Endometrium (tissue), 2 donors: Measurements from ENCODE around the gene TSPAN32.
A peak's percentile ranks its signal among the peaks of the same experiment; 100 is the strongest.

Source experiments
- FAIRE-seq: peaks from 2 replicates; lab custom pipeline; 2012; peaks lifted over from hg19 to GRCh38; lab: Jason Lieb, UNC
- donor health status: control.
- donor health status: control.

Gene TSPAN32

DNA sequence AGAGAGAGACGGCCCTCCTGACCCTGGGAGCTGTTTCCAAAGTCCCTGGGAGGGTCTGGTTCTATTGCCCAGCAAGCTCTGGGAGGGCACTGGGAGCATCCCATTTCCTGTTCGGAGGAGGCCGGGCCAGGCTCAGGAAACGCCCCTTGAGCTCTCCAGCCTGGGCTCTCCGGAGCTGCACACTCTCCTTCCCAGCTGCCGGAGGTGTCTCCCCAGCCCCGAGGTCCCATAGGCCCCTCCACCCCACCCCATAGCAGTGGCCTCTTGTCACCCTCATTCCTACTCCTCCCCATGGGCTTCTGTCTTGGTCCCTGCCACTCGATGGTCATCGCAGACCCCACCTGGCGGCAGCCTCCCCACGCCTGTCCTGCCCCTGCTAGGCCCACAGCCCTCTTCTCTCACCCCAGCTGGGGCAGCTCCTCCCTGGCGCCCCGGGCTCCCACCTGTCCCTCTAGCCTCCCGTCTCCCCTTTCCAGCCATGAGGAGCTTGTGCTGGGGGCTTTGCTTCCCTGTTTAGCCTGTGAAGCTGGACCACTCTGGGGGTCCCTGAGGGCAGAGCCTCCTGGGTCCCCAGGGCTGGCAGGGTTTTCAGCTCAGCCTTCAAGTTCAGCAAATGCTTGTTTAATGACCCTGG is 2.8 kb downstream of the TSPAN32 start:
- no peak for FAIRE-seq

DNA sequence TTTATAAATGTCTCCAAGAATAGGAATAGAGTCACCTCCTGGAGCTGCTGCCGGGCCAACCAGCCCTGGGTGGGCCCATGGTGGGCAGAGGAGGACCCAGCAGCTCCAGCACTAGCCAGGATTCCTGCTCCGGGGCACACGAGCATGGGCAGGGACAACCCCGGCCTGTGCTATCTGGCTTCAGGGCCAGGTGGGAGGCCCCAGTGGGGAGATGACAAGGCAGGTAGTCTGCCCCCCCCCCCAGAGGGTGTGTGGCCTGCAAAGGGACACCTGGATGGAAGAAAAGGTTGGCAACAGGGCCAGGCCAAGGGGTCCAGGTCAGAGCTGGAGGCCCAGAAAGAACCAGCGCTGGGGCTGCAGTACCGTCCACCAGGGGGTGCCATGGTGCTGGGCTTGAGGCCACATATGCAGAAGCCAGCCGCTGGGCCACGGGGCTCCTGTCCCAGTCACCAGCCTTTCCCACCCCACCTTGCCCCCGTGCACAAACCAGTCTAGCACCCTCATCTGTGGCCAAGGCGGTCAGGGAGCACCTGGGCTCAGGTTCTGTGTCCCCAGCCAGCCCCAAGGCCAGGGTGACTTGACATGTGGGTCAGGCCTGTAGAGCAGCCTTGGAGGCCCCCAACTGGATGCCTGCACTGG is 3.4 kb downstream of the TSPAN32 start:
- FAIRE-seq = no peak

DNA sequence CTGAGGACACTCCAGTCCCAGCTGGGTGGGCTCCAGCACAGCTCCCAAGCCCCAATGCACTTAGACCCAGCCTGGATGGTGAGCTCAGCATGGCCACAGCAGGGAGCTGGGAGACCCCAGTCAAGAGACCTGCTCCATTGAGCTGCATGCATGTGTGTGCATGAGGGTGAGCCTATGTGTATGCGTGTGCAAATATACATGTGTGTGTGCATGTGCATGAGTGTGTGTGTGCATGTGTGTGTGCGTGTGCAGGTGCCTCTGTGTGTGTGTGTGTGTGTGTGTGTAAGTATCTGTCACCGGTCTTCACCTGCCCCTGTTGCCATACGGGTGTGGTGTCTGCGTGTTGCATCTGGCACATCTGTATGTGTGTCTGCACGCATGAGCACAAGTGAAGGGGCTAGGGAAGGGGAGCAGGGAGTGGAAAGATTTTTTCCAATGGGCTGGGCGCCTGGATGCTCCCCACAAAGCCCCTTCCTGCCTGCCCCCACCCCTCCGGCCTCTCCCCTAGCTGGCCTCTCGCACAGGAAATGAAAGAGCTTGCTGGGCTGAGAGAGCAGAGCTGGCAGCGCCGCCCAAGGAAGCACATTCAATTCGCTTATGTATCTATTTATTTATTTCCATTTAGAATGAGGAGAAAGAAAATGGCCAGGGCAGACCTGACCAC is 4.1 kb downstream of the TSPAN32 start:
- FAIRE-seq = no peak

DNA sequence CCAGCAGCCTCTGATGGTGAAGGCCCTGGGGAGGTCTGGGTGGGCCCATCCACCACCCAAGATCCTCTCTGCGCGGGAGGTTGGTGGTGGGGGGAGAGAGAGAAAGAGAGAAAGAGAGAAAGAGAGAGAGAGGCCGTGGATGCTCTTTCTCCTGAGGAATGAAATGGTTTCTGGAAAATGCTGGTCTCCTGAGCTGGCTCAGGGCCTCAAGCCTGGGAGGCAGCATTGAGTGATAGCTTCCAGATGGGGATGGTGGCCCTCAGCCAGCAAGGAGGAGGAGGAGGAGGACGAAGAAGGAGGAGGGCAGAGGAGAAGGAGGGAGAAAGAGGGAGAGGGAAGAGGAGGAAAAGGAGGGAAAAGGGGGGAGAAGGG is 4.6 kb downstream of the TSPAN32 start:
- peak; percentile 67 for FAIRE-seq

DNA sequence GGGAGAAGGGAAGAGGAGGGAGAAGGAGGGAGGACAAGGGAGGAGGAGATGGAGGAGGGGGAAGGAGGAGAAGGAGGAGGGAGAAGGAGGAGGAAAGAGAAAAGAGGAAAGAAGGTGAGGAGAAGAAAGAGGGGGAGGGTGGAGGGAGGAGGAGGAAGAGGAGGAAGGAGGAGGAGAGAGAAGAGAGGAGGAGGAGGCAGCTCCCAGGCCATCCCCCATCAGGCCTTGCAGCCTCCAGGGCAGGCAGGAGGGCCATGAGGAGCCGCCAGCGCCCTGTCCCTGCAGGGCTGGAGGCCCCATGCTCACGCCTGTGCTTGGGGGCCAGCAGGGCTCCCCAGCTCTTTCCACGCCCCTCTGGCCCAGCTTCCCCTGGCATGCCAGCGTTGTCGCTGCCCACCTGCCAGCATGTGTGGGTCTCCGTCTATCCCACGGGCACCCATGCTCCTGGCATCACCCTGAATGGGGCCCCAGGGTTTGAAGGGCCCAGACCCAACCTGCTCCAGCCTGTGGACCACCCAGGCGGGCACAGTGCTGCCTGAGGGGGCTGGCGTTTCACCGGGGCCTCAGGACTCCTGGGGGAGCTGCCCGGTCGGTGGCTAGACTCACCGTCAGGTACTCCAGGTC is 5.2 kb downstream of the TSPAN32 start:
- no peak for FAIRE-seq

DNA sequence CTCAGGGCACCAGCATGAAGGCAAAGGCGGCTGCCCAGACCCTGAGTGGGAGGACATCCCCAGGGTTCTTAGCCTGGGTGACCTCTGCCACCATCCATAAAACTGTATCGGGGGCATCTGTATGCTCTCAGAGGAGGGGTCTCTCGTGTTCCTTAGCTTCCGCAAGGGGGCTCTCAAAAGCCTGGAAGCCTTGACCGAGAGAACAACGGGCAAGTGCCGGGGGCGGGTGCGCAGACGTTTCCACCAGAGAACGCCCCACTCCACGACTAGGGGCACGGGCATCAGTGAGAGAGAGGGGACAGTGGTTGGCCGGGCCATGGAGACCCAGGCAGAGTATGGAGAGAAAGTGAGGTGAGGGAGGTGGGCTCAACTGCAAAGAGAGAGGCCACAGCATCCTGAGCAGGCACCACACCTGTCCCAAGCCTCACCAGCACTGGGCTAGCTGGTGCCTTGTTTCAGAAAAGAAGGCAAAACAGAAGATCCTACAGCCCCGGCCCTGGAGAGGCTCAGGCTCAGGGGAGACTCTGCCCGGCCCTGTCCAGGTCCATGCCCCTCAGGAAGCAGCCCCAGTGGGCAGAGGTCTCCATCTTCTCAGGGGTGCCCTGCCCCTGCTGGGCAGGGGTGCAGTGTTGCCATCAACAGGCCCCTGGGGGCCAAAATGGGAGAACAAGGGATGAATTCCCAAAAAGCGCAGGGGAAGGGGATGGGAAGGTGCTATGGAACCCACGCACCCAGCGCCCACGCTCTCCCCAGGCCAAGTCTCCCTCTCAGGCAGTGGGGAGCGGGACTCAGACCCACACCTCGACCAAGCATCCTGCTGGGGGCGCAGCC is 5.9 kb downstream of the TSPAN32 start:
- no peak for FAIRE-seq

DNA sequence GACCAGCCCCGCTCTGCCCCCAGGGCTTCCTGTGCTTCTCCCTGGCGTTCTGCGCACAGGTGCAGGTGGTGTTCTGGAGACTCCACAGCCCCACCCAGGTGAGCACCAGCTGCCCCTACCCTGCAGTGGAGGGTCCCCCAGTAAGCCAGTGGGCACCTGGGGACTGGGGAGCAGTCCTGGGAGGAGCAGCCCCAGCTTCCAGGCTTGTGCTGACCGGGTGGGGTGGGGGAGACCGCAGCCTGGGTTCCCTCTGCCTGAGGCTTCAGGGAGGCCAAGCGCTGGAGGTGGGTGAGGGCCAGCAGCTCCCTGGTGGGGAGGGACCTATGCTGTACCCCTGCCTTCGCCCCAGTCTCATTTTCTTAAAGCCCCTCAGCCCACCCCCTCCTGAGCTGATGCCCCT is 6.9 kb downstream of the TSPAN32 start:
- FAIRE-seq = no peak

DNA sequence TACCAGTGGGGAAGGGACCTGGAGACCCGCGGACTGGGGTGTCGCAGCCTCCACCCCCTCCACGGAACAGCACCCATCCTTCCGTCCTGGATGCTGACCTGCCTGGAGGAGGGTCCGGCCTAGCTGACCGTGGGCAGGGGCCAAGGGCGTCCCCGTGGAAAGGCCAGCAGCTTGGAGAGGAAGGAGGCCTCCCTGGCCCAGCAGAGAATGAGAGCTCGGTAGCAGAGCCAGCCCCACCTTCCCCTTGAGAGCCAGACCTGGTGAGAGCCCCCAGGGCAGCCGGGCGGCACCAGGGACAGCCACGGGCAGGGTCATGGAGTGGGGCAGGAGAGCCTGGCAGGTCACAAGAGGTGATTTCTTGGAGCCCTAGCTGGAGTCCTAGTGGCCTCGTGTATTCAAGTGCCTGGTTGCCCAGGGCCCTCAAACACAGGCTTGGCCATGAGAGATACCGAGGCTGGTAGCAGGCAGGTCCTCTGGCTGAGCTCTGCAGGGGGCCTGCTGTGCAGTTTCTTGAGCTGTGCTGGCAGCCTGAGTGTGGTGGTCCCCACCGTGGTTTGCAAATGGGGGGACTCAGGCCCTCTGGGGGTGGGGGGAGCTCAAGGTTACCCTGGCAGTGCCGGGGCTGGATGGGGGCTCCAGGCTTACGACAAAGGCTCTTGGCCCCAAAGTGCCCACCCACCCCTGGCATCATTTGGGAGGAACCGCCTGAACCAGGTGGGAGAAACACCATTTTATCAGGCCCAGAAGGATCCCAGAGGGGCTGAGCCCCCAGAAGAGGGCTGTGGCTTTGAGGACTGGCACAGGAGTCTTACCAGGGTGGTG is 7.6 kb downstream of the TSPAN32 start:
- FAIRE-seq = no peak

DNA sequence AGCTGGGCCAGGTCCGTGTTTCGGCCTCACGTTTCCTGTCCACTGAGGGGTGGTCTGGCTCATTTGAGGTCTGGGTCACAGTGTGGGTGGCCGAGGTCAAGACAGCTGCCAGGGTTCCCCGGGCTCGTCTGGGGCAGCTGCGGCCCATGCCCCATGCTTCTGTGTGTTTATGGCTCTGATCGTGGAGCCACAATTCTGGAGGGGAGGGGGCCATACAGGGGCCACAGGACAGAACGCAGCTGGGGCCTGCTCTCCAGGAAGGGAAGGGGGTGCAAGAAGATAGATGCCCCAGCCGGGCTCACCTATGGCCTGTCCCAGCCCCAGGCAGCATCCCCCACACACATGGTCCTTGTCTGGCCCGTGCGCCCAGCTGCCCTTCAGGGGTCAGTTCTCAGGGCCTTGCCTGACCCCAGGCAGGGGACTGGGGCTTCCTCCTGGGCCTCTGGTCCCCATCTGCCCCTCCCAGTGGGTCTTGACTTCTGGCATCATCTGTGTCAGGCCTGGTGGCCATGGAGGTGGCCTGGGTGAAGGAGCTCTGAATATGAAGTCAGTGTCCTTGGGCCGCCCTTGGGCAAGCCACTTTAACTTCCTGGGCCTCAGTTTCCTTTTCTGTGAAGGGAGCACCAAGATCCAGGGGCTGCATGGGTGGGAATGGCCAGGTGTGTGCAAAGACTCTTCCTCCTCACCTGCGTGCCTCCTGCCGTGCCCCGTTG is 8.4 kb downstream of the TSPAN32 start:
- no peak for FAIRE-seq

DNA sequence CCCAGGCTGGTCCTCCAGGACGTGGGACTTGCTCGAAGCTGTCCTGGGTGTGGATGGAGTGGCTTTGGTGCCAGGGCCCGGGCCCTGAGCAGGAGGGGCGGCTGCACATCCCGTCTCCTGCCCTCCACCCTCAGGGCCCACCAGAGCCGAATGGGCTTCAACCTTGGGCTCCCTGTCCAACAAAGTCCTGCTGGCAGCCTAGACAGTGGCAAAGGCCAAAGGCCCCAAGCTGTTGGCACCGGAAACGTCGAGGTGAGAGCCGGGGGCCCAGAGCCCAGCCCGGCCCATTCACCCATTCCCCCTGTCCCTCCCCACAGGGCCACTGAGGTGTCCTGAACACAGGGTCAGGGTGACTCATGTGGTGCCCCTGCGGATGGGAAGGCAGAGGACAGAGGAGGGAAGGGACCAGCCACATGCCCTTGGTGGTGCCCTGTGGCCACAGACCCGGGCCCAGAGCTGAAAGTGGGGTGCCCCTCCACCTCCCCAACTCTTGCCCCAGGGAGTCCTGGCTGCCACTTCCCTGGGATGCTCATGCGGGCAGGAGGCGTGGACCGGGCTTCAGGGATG is 9.1 kb downstream of the TSPAN32 start:
- no peak for FAIRE-seq

DNA sequence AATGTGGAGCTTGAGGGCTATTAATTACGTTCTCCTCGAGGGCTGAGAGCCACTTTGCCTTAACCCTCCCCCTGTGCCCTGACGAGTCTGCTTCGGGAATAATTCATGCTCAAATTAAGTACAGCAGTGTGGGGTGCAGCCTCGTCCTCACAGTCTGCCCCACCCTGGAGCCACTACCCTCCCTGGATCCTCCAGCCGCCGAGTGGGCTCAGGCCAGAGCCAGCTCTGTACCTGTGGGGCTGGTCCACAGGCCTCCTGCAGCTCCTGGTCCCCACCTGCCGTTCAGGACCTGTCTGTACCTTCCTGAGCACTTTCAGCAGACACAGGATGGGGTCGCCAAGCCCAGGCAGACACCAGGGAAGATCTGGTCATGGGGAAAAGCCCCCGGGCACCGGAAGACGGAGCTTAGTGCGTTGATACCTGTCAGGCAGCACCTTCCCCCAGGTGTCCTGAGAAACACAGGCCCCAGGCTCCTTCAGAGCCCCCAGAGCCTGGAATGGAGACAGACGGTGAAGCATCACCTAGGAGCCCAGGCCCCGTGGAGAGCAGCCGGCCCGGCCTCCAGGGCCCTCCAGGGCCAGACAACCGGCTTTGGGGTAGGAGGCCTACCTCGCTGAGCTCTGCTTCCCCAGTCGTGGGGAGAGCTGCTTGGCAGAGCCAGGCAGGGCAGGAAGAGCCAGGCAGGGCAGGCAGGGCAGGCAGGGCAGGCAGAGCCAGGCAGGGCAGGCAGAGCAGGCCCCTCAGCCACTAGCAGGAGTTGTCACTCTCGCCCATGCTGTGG is 9.7 kb downstream of the TSPAN32 start:
- FAIRE-seq = no peak

DNA sequence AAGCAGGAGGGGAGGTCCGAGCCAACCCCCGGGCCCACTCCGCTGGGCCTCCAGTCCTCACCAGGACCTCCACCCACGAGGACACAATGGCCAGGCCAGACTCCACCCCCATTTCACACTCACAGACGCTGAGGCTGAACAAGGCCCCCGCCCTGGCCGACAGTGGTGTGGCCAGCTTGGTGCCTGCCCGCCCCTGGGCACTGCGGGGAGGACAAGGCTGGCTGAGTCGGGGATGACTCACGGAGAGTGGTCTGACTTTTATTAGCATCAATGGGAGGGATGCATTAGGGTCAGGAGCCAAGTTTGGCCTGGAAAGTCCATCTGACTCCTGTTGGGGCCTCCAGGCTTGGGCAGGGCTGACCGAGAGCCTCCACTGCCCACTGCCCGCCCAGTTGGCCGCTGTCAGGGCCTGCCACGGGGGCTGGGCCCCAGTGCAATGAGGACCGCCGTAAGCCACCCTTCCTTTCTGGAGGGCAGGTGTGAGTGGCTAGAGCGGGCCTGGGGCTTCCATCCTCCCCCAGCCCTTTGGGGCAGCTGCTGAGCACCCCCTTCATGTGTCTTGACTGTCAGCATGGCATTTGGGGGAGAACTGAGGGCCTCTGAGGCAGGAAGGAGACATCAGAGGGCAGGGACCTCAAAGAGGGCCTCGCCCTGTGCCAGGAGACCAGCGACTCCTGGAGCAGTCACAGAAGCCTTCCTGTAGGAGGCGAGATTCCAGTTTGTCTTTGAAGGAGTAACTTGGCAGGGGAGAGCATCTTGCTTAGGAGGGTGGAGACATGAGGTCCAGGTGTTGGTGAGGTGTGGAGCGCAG is 10.6 kb downstream of the TSPAN32 start:
- FAIRE-seq = no peak

DNA sequence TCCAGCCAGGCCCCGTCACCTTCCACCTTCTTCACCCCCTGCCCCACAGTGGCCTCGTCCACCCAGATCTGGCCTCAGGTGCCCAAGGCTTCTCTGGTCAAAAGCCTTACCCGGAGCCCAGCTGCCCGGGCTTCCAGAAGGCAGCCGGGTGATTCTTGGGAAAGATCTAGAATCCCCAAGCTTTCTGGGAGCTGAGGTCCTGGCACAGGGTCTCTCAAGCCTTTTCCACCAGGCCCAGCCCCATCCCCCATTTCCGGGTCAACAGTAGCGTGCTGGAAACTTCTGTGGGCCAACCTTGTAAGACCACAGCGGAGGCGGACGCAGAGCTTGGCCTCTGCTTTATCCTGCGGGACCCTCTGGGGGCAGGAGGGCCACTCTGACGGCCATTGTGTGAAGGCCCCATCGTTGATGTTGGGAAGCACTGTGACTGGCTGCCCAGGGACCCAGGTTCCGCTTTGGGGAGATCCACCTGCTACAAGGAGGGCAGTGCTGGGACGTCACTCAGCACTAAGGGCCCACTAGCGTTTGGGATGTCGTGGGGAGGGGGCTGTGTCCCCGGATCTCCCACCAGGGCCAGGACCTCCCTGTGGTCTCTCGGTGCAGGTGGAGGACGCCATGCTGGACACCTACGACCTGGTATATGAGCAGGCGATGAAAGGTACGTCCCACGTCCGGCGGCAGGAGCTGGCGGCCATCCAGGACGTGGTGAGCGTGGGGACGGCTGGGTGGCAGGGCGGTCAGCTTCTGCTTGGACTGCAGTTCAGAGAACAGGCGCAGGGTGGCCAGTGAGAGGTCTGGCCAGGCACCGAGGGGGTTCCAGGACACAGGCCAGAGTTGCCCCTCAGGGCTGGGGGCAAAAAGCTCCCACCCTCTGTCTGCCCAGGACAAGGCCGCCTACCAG is 11.5 kb downstream of the TSPAN32 start:
- no peak for FAIRE-seq

DNA sequence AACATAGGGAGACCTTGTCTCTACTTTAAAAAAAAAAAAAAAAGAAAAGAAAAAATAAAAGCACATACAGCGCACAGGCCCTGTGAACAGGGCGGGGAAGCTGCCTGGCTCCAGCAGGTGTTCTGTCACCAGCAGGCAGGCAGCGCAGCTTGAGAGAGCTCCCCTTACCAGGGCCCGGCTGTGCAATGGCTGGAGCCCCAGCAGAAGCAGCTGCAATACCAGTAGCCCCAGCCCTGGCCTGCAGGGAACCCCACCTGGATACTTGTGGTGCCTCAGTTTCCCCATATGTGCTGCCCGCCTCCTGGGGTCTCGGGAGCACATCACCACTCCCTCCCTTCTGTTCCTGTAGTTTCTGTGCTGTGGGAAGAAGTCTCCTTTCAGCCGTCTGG is 12.3 kb downstream of the TSPAN32 start:
- FAIRE-seq = no peak

DNA sequence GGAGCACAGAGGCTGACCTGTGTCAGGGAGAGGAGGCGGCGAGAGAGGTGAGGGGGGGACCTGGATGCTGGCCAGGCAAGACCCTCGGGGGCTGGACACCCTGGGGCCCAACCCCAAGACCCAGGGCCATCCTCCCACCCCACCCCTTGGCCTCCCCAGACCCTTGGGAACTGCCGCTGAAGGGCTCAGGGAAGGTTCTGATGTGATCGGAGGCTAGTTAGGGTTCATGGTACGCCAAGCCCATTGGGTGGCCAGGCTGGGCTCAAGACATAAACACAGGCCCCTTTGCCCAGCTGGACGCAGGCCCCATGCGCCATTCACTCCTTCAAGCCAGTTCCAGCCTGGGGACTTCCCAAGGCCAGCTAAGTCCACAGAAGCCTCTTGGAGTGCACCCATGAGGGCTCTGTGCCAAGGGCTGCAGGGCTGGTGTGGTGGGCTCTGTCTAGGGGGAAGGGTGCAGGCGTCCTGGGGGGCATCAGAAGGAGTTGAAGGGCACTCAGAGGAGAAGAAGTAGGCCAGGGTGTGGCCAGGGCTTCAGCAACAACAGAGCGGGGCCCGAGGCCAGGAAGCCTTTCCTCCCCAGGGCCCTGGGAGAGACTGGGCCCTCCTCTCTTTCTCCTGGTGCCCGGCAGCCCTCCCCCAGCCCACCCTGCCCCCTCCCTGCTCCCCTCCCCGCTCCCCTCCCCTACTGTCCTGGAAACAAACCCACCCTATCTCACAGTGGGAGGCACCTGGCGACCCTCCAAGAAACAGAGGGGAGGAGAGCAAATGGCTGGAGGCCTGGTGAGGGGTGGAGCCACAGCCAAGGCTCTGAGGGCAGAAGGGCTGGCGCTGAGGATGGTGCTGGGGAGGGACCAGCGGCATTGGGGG is 12.9 kb downstream of the TSPAN32 start:
- FAIRE-seq = no peak

DNA sequence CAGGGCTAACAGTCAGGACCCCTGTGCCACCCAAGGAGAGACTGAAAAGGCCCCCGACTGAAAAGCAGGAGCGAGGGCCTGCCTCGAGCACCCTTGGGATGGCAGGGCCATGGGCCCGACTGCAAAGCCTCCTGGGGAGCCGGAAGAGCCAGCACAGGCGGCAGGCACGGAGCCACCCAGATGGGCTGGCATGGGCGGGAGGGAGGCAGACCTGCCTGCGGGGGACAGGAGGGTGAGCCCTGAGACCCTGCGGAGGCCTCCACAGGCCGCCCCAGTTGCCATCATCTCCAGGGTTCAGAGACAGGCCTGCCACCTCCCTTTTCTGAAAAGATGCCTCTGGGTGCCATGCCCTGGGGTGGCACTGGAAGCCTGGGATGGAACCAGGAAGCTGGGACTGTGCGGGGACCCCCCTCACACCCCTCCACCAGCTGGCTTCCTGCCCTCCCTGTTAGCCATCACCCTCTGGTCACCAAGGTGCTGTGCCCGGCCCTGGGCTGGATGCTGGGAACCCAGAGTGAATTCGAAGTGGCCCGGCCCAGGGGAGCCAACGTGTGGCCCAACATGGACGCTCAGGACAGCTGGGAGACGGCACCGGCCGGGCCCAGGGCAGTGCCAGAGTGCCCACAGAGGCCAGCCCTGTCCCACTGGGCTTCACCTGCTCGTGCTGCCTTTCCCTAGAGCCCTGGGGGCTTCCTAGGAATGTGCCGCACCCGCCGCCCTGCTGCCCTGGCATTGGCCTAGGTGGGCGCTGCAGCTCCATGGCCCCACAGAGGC is 13.8 kb downstream of the TSPAN32 start:
- FAIRE-seq = no peak
